ENCODE results near the gene OCA2.
"Not testable (repeated sequence)": the region's sequence is repeated elsewhere in the genome, so short reads cannot be mapped to it uniquely, and the experiment has no call there.

OCA2 gene

DNA sequence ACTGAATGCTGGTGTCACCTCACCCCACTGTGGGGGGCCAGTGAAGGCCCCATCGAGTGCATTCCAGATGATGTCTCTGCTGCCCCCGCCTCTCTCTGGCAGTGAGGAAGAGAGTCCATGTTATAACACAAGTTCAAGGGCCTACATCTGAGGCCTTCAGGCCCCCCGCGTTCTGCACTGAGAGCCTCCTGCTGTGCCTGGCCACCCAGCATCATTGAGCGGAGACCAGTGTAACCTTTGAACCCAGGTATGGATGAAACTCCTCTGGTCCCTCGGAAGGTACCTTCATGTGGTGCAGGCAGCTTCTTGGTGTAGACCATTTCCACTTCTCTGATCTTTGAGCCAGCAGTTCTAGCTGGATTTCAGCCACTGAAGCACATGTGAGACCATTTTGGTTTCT lies 324.9 kb downstream of the OCA2 start:
- Histone ChIP-seq H3K4me1 (ENCODE audit: insufficient read depth, low read length) (no peaks in the 10 kb centered on the region), H3K9ac (ENCODE audit: low read depth, low read length) (no peak overlapping the region), H3K9me3 (ENCODE audit: control insufficient read depth, insufficient read depth, low read length) (no peaks in the 10 kb centered on the region; the same call in 1 of the 2 replicates), H3K36me3 (ENCODE audit: insufficient read depth, low read length) (no peaks in the 10 kb centered on the region)

- H3K36me3 ChIP-seq (ENCODE audit: insufficient read depth, low read length), result no peaks in the 10 kb centered on the region
- peaks cover 5% of the 10 kb centered on the region; the same call in 1 of the 2 replicates for H3K9me3 ChIP-seq (ENCODE audit: control insufficient read depth, insufficient read depth, low read length)
- H3K4me1 ChIP-seq (ENCODE audit: insufficient read depth, low read length), result no peaks in the 10 kb centered on the region
- H3K9ac ChIP-seq (ENCODE audit: low read depth, low read length), result no peak overlapping the region
Observed at GRCh38 chr15:27771892-27772291, 327.2 kb downstream of the OCA2 start.

DNA sequence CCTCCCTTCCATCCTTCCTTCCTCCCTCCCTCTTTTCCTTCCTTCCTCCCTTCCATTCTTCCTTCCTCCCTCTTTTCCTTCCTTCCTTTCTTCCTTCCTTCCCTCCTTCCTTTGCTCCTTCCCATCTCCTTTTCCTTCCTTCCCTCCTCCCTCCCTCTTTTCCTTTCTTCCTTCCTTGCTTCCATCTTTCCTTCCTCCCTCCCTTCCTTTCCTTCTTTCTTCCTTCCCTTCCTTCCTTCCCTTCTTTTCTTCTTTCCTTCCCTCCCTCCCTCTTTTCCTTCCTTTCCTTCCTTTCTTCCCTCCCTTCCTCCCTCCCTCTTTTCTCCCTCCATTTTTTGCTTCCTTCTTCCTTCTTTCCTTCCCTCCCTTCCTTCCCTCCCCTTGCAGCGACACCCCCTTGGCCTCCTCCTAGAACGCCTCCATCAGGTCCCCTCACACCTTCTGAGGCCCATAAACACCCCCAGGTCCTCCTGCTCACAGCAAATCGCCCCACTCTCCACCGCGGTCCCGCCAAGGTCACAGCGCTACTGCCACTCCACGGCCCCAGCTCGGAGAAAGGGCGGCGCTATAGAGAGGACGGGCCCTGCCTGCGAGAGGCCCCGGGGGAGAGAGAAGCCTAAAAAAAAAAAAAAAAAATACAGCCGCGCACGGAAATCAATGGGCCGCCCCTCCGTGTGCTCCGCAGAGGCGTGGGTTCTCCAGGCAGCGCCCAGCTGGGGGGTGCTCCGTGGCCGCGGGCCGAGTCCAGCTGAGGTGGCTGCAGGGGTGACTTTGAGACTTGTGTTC lies 328.2 kb downstream of the OCA2 start:
- no peaks in the 10 kb centered on the region for H3K36me3 ChIP-seq (ENCODE audit: insufficient read depth, low read length)
- no peak overlapping the region for H3K9ac ChIP-seq (ENCODE audit: low read depth, low read length)
- peaks cover 5% of the 10 kb centered on the region; the same call in 1 of the 2 replicates for H3K9me3 ChIP-seq (ENCODE audit: control insufficient read depth, insufficient read depth, low read length)
- no peaks in the 10 kb centered on the region for H3K4me1 ChIP-seq (ENCODE audit: insufficient read depth, low read length)

DNA sequence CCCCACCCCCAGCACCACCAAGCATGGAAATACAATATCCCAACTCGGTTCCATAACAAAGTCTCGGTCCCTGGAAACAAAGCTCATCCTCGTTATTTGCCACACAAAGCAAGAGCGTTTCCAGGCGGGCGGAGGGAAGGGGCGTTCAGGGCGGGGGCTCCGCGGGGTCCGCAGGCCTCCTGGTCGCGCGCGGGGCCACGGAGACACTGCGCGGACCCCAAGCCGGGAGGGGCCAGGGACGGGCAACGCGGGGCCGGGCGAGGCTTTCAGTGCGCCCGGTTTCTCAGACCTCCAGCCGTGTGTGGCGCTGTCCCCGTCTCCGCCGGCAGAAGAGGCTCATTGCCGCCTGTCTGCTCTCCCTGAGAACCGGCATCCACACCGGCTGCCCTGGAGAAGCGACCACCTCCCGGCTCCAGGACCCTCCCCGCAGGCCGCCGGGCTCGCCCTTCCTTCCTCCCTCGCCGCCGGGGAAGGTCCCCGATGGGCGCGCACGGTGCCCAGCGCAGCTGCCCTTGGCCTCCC lies 329.0 kb downstream of the OCA2 start:
- Histone ChIP-seq H3K4me1 (ENCODE audit: insufficient read depth, low read length) (no peaks in the 10 kb centered on the region), H3K36me3 (ENCODE audit: insufficient read depth, low read length) (no peaks in the 10 kb centered on the region), H3K9ac (ENCODE audit: low read depth, low read length) (no peak overlapping the region), H3K9me3 (ENCODE audit: control insufficient read depth, insufficient read depth, low read length) (peaks cover 5% of the 10 kb centered on the region; the same call in 1 of the 2 replicates)

DNA sequence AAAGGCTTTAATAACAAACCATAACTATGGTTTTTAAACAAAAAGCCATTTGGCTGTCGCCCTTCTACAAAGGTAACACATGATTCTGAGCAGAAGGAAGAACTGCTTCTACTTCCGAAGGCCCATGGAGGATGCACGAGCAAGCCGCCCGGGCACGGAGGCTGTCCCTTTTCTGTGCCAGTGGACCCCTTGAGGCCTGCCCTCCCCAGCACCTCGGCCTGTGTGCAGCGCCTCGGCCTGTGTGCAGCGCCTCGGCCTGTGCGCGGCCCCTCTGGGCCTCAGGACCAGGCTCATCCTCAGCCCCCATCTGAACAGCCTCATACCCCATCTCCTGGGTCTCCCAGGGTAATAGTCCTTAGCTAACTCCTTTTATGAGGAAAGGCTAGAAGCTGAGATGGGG lies 329.5 kb downstream of the OCA2 start:
- Histone ChIP-seq H3K36me3 (ENCODE audit: insufficient read depth, low read length) (no peaks in the 10 kb centered on the region), H3K4me1 (ENCODE audit: insufficient read depth, low read length) (0 out of 2 replicates have a peak, but pooled peaks cover 4% of the 10 kb centered on the region), H3K9me3 (ENCODE audit: control insufficient read depth, insufficient read depth, low read length) (peaks cover 5% of the 10 kb centered on the region; the same call in 1 of the 2 replicates), H3K9ac (ENCODE audit: low read depth, low read length) (no peak overlapping the region)

DNA sequence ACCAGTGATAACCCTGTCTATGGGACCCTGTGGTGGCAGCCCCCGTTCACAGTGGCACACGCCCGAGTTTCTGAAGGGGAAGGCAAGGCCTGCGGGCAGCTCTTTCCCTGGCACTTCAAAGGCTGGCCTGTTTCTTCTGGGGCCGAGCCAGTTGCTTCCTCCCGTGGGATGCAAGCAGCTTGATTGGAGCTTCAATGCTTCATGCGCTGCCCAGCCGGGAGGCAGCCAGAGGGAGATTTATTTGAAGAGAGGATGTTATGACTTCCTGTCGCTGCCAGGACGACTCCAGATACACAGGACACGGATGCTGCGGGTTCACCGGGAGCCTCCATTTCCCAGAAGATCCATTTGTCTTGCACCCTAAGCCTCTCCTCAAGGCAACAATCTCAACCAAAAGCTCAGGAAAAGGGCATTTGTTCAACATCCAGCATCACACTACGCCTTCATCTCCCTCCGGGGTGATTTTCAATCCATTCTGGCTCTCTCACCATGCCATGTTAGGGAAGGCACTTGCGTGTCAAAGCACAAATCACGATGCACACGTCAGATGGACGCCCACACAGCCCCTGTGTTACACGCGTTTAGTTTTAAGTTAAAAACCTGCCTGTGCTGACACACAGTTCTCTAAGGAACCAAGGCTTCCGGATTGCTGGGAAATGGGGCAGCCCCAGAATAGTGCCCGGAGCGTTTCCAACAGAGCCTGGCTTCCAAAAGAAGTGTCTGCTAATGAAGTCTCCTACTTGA lies 330.2 kb downstream of the OCA2 start:
- 0 out of 2 replicates have a peak, but pooled peaks cover 9% of the 10 kb centered on the region for H3K4me1 ChIP-seq (ENCODE audit: insufficient read depth, low read length)
- no peak overlapping the region for H3K9ac ChIP-seq (ENCODE audit: low read depth, low read length)
- no peaks in the 10 kb centered on the region for H3K36me3 ChIP-seq (ENCODE audit: insufficient read depth, low read length)
- peaks cover 5% of the 10 kb centered on the region; the same call in 1 of the 2 replicates for H3K9me3 ChIP-seq (ENCODE audit: control insufficient read depth, insufficient read depth, low read length)

- Histone ChIP-seq H3K36me3 (ENCODE audit: insufficient read depth, low read length) (no peaks in the 10 kb centered on the region), H3K9ac (ENCODE audit: low read depth, low read length) (no peak overlapping the region), H3K4me1 (ENCODE audit: insufficient read depth, low read length) (0 out of 2 replicates have a peak, but pooled peaks cover 14% of the 10 kb centered on the region), H3K9me3 (ENCODE audit: control insufficient read depth, insufficient read depth, low read length) (peaks cover 5% of the 10 kb centered on the region; the same call in 1 of the 2 replicates)
Observed at GRCh38 chr15:27767918-27768640, 331.0 kb downstream of the OCA2 start.

- H3K4me1 ChIP-seq (ENCODE audit: insufficient read depth, low read length), result 0 out of 2 replicates have a peak, but pooled peaks cover 14% of the 10 kb centered on the region
- H3K9me3 ChIP-seq (ENCODE audit: control insufficient read depth, insufficient read depth, low read length); H3K36me3 ChIP-seq (ENCODE audit: insufficient read depth, low read length); H3K9ac ChIP-seq (ENCODE audit: low read depth, low read length): not testable (repeated sequence)
Observed at GRCh38 chr15:27767430-27767829, 331.7 kb downstream of the OCA2 start.

DNA sequence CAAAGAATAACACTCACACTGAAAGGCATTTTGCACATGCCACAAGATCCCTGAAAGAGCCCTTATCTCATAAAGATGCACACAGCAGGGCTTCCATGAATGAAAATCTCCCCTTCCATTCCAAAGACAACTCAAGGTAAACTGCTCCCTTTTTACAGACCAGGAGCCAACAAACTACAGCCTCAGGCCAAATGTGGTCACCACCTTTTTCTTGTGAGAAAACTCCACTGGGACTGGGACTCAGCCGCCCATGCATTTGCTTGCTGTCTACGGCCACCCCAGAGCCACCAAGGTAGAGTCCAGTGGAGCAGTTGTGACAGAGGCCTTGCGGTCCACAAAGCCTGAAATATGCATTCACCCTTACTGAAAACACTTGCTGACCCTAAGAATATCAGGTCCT lies 334.8 kb downstream of the OCA2 start:
- Histone ChIP-seq H3K9me3 (ENCODE audit: control insufficient read depth, insufficient read depth, low read length) (peaks cover 5% of the 10 kb centered on the region; the same call in 1 of the 2 replicates), H3K4me1 (ENCODE audit: insufficient read depth, low read length) (0 out of 2 replicates have a peak, but pooled peaks cover 14% of the 10 kb centered on the region), H3K9ac (ENCODE audit: low read depth, low read length) (no peak overlapping the region), H3K36me3 (ENCODE audit: insufficient read depth, low read length) (no peaks in the 10 kb centered on the region)

DNA sequence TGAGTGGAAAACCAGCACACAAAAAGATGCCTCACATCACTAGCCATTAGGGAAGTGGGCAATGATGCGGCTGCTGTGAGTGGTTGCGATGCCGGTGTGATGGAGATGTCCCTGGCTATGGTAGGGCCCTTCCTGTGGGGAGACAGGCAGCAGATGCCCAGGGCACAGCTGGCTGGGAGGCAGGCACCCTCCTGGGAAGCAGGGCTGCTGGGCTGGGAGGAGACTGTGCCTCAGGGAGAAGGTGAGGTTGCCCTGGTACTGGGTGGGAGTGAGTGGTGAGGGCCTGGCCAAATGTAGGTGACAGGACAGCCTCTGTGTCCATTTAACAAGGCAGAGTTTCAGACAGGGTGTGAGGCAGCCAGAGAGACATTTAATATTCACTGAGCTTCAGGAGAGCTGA lies 335.6 kb downstream of the OCA2 start:
- Histone ChIP-seq H3K9me3 (ENCODE audit: control insufficient read depth, insufficient read depth, low read length) (peaks cover 5% of the 10 kb centered on the region; the same call in 1 of the 2 replicates), H3K36me3 (ENCODE audit: insufficient read depth, low read length) (no peaks in the 10 kb centered on the region), H3K9ac (ENCODE audit: low read depth, low read length) (no peak overlapping the region), H3K4me1 (ENCODE audit: insufficient read depth, low read length) (0 out of 2 replicates have a peak, but pooled peaks cover 14% of the 10 kb centered on the region)

- H3K9me3 ChIP-seq (ENCODE audit: control insufficient read depth, insufficient read depth, low read length), result peaks cover 5% of the 10 kb centered on the region; the same call in 1 of the 2 replicates
- 0 out of 2 replicates have a peak, but pooled peaks cover 14% of the 10 kb centered on the region for H3K4me1 ChIP-seq (ENCODE audit: insufficient read depth, low read length)
- no peak overlapping the region for H3K9ac ChIP-seq (ENCODE audit: low read depth, low read length)
- H3K36me3 ChIP-seq (ENCODE audit: insufficient read depth, low read length), result no peaks in the 10 kb centered on the region
Observed at GRCh38 chr15:27762471-27762870, 336.6 kb downstream of the OCA2 start.

DNA sequence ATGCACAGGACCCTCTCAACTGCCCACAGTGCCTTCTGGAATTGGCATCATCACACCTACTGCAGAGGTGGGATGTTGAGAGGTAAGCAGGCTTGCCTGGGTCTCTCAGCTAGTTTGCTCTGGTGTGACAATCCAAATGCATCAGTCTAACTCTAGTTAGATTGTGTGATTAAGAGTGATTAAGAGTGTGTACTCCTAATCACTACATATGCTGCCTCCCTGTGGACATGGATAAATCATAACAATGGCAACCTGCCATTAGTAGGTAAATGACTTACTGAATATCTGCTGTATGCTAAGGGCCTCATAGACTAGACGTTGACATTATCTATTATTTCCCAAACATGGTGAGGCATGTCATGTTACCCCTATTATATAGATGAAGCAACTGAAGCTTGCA lies 342.1 kb downstream of the OCA2 start:
- Histone ChIP-seq H3K4me1 (ENCODE audit: insufficient read depth, low read length) (no peaks in the 10 kb centered on the region), H3K9me3 (ENCODE audit: control insufficient read depth, insufficient read depth, low read length) (no peaks in the 10 kb centered on the region), H3K9ac (ENCODE audit: low read depth, low read length) (no peak overlapping the region), H3K36me3 (ENCODE audit: insufficient read depth, low read length) (no peaks in the 10 kb centered on the region)

GRCh38 chr15:27752691-27753090 lies 346.4 kb downstream of the OCA2 start:
- Histone ChIP-seq H3K9me3 (ENCODE audit: control insufficient read depth, insufficient read depth, low read length) (no peaks in the 10 kb centered on the region), H3K9ac (ENCODE audit: low read depth, low read length) (no peak overlapping the region), H3K36me3 (ENCODE audit: insufficient read depth, low read length) (no peaks in the 10 kb centered on the region), H3K4me1 (ENCODE audit: insufficient read depth, low read length) (peaks cover 6% of the 10 kb centered on the region; the same call in 1 of the 2 replicates)

DNA sequence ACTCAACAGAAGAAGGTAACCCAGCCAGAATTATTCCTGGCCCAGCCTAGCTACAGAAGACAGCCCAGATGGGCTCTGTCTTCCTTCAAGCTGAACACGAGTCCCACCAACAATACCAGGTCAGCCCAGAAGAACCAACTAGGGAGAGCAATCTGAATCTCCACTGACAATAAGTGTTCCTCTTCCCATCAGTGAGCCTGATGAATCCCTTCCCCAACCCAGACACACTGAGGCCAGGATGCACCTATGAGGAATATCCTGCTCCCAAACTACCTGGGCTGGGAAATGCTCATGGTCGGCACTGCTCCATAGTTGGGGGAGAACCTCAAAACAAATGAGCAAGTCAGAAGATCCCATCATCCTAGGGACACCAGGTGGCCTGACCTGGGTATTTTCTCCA lies 351.1 kb downstream of the OCA2 start:
- Histone ChIP-seq H3K9me3 (ENCODE audit: control insufficient read depth, insufficient read depth, low read length) (no peaks in the 10 kb centered on the region; the same call in 1 of the 2 replicates), H3K9ac (ENCODE audit: low read depth, low read length) (no peak overlapping the region), H3K36me3 (ENCODE audit: insufficient read depth, low read length) (no peaks in the 10 kb centered on the region), H3K4me1 (ENCODE audit: insufficient read depth, low read length) (peaks cover 6% of the 10 kb centered on the region; the same call in 1 of the 2 replicates)

Measured in ES-I3 (cell line).